HCT116 (cell line): ENCODE data around the gene GTF3C1. TPM values are rescaled to one million over a fixed set of nuclear protein-coding genes. Genes with fewer than 3 reads are reported as not detected.

Experiments used
- ATAC-seq: fragments of 200-7000 bp; cut with Tn5 transposase; 2 replicates; pipeline ENCODE4 v1.9.1; 2020; ENCODE audit warnings: mild to moderate bottlenecking, moderate library complexity
- BruUV-seq: library from RNA; stranded (reverse); fragments of 400-500 nt; replicated peaks from 2 replicates; lab custom pipeline; 2021; lab: Mats Ljungman, UMichigan
- CTCF ChIA-PET: fragments of 300-600 bp; sonication (Branson Sonifier 250); formaldehyde crosslinking; loops from one replicate; lab custom pipeline; 2021; ENCODE audit warnings: antibody characterized with exemption; lab: Charles Lee
- POLR2A ChIA-PET: fragments of 300-600, 350-600 bp; sonication (Branson Sonifier 250); formaldehyde crosslinking; loops from one replicate; lab custom pipeline; 2021; ENCODE audit warnings: antibody characterized with exemption; lab: Charles Lee
- RAD21 ChIA-PET, 2 experiments: fragments of 300-600 bp; sonication (Branson Sonifier 250); formaldehyde crosslinking; loops; one replicate each; lab custom pipeline; 2023; ENCODE audit warnings: low total read pairs in 2 of 2; ENCODE audit not compliant: uncharacterized antibody in 2 of 2, unreplicated experiment in 2 of 2, low non-redundant PET in 1 of 2; lab: Charles Lee
- DNase-seq: peaks from one replicate; pipeline ENCODE4 v3.0.0-alpha.2; 2010; ENCODE audit warnings: low read depth, low spot score
- H2AFZ ChIP-seq: fragments of 200-600 bp; shearing (Covaris generic), sonication (generic); 2 replicates; pipeline ENCODE4 v1.6.1; 2017; ENCODE audit warnings: low read depth, mixed run types, mixed read lengths, antibody characterized with exemption, low read length; ENCODE audit not compliant: poor library complexity, severe bottlenecking
- H3K27ac ChIP-seq: 2 replicates; pipeline ENCODE4 v1.5.1; 2012; ENCODE audit warnings: low read depth, low read length
- H3K27me3 ChIP-seq: fragments of 200-600 bp; sonication (generic); 2 replicates; pipeline ENCODE4 v1.6.1; 2016; ENCODE audit warnings: mixed run types, low read length, mixed read lengths; ENCODE audit not compliant: insufficient read depth
- H3K36me3 ChIP-seq, 2 experiments: fragments of 200-500 bp in 1 of 2; fragments of 200-600 bp in 1 of 2; sonication (Bioruptor generic) in 1 of 2; sonication (generic) in 1 of 2; 2 replicates each; pipeline versions ENCODE4 v1.5.1 to v1.6.1; 2014 to 2016; ENCODE audit warnings: low read length in 2 of 2, inconsistent platforms in 1 of 2, mixed read lengths in 1 of 2, mixed run types in 1 of 2; ENCODE audit not compliant: insufficient read depth in 2 of 2, control insufficient read depth in 1 of 2
- H3K4me1 ChIP-seq, 2 experiments: fragments of 200-600 bp in 1 of 2; sonication (generic) in 1 of 2; 2 replicates each; pipeline versions ENCODE4 v1.5.1 to v1.6.1; 2012 to 2017; ENCODE audit warnings: low read length in 2 of 2, inconsistent platforms in 1 of 2, mild to moderate bottlenecking in 1 of 2, mixed read lengths in 1 of 2, mixed run types in 1 of 2, moderate library complexity in 1 of 2; ENCODE audit not compliant: insufficient read depth in 2 of 2, control insufficient read depth in 1 of 2
- H3K4me2 ChIP-seq: fragments of 200-600 bp; sonication (generic); 2 replicates; pipeline ENCODE4 v1.6.1; 2017; ENCODE audit warnings: mixed run types, low read length, mixed read lengths
- H3K4me3 ChIP-seq, 2 experiments: fragments of 200-600 bp in 1 of 2; sonication (generic) in 1 of 2; replicated peaks in 1 of 2; 2 replicates each; pipeline ENCODE4 v1.5.1; 2011 to 2016; ENCODE audit warnings: low read length in 2 of 2, control low read depth in 1 of 2, low read depth in 1 of 2, mild to moderate bottlenecking in 1 of 2, mixed read lengths in 1 of 2, mixed run types in 1 of 2
- H3K79me2 ChIP-seq: fragments of 200-600 bp; sonication (generic); 2 replicates; pipeline ENCODE4 v1.6.1; 2017; ENCODE audit warnings: mild to moderate bottlenecking, mixed run types, low read length, moderate library complexity, mixed read lengths; ENCODE audit not compliant: insufficient read depth
- H3K9ac ChIP-seq: fragments of 200-600 bp; sonication (generic); 2 replicates; pipeline ENCODE4 v1.6.1; 2016; ENCODE audit warnings: low read length, mixed read lengths
- H3K9me2 ChIP-seq: fragments of 200-600 bp; sonication (generic), shearing (Covaris generic); 2 replicates; pipeline ENCODE4 v1.6.1; 2017; ENCODE audit warnings: mixed run types, mild to moderate bottlenecking, moderate library complexity; ENCODE audit not compliant: insufficient read depth
- H3K9me3 ChIP-seq, 2 experiments: fragments of 200-500 bp in 1 of 2; fragments of 200-600 bp in 1 of 2; sonication (Bioruptor generic) in 1 of 2; sonication (generic) in 1 of 2; 2 replicates each; pipeline ENCODE4 v1.6.1; 2014 to 2017; ENCODE audit warnings: low read length in 2 of 2, mixed read lengths in 2 of 2, inconsistent platforms in 1 of 2, low read depth in 1 of 2, mild to moderate bottlenecking in 1 of 2, mixed run types in 1 of 2, moderate library complexity in 1 of 2; ENCODE audit not compliant: control insufficient read depth in 1 of 2, insufficient read depth in 1 of 2
- H4K20me1 ChIP-seq: fragments of 200-600 bp; sonication (generic), shearing (Covaris generic); 2 replicates; pipeline ENCODE4 v1.6.1; 2017; ENCODE audit warnings: mixed run types, mild to moderate bottlenecking, moderate library complexity; ENCODE audit not compliant: insufficient read depth
- CBX3 ChIP-seq: IDR thresholded peaks from 2 replicates; pipeline ENCODE4 v1.6.1; 2012; ENCODE audit warnings: low read depth
- CEBPB ChIP-seq: IDR thresholded peaks from 2 replicates; pipeline ENCODE4 v1.6.1; 2012; ENCODE audit warnings: low read depth
- EGR1 ChIP-seq: IDR thresholded peaks from 2 replicates; pipeline ENCODE4 v1.6.1; 2012; ENCODE audit warnings: low read depth
- ELF1 ChIP-seq: IDR thresholded peaks from 2 replicates; pipeline ENCODE4 v1.6.1; 2012; ENCODE audit warnings: low read depth, borderline replicate concordance
- EZH2 ChIP-seq: fragments of 200-600 bp; sonication (generic); IDR thresholded peaks from 2 replicates; pipeline ENCODE4 v1.6.1; 2017; ENCODE audit warnings: antibody characterized with exemption, mixed run types
- EZH2phosphoT487 ChIP-seq: fragments of 200-600 bp; IDR thresholded peaks from 2 replicates; pipeline ENCODE4 v1.6.1; 2018; ENCODE audit warnings: antibody characterized with exemption, borderline replicate concordance
- FOSL1 ChIP-seq: IDR thresholded peaks from 2 replicates; pipeline ENCODE4 v1.6.1; 2012; ENCODE audit warnings: low read depth
- POLR2A ChIP-seq: IDR thresholded peaks from 2 replicates; pipeline ENCODE4 v1.7.0; 2011; ENCODE audit warnings: borderline replicate concordance; ENCODE audit not compliant: insufficient read depth, insufficient read length; ENCODE audit errors: extremely low read depth
- POLR2AphosphoS5 ChIP-seq: IDR thresholded peaks from 2 replicates; pipeline ENCODE4 v1.6.1; 2011; ENCODE audit warnings: mild to moderate bottlenecking, low read depth, low read length, moderate library complexity
- RAD21 ChIP-seq: IDR thresholded peaks from 2 replicates; pipeline ENCODE4 v1.6.1; 2012; ENCODE audit warnings: low read depth, mild to moderate bottlenecking
- SIN3A ChIP-seq: IDR thresholded peaks from 2 replicates; pipeline ENCODE4 v1.6.1; 2012; ENCODE audit warnings: low read depth
- SRF ChIP-seq: IDR thresholded peaks from 2 replicates; pipeline ENCODE4 v1.6.1; 2012; ENCODE audit warnings: low read depth
- TCF7L2 ChIP-seq: IDR thresholded peaks from 2 replicates; pipeline ENCODE4 v1.7.0; 2011; ENCODE audit warnings: borderline replicate concordance, inconsistent platforms; ENCODE audit not compliant: insufficient read depth, insufficient read length; ENCODE audit errors: extremely low read depth
- YY1 ChIP-seq: IDR thresholded peaks from 2 replicates; pipeline ENCODE4 v1.6.1; 2011; ENCODE audit warnings: low read length, low read depth, moderate library complexity, mild to moderate bottlenecking; ENCODE audit not compliant: insufficient replicate concordance; ENCODE audit errors: extremely low read depth
- ZFX ChIP-seq: fragments of 450-650 bp; IDR thresholded peaks from 2 replicates; pipeline ENCODE4 v1.6.1; 2017
- ZNF274 ChIP-seq: fragments of 200-500 bp; sonication (Bioruptor generic); IDR thresholded peaks from 2 replicates; pipeline ENCODE4 v1.6.1; 2014; ENCODE audit warnings: mild to moderate bottlenecking, low read depth, low read length, inconsistent platforms
- intact Hi-C: fragments of 100-400 bp; cut with micrococcal nuclease; formaldehyde crosslinking; loops from 2 replicates; pipeline ENCODE4 v1.10.0; 2022
- total RNA-seq: library from RNA; stranded (reverse); gene quantifications from one replicate; pipeline ENCODE4 v1.2.1, GENCODE V29; 2021; ENCODE audit not compliant: unreplicated experiment

Gene GTF3C1
- total RNA-seq, 1 experiment from 2014 or later, result 97.5 TPM

DNA sequence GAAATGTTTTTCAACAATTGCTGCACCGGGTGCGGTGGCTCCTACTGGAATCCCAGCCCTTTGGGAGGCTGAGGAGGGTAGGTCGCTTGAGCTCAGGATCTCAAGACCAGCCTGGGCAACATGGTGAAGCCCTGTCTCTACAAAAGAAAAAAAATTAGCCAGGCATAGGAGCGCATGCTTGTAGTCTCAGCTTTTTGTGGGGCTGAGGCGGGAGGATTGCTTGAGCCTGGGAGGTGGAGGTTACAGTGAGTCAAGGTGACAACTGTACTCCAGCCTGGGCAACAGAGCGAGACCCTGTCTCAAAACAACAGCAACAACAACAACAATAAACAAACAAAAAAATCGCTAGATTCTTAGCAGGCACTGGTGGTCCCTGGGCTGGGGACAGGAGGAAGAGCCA, 119.2 kb downstream of the GTF3C1 start:
- Histone ChIP-seq H3K79me2 (no peaks in the 10 kb centered on the region), H3K36me3 (no peaks in the 10 kb centered on the region), H3K4me1 (peaks cover 2 to 27% of the 10 kb centered on the region in 2 experiments; a peak in 3 of 4 replicates), H3K27me3 (no peaks in the 10 kb centered on the region), H3K27ac (no peak overlapping the region), H4K20me1 (no peaks in the 10 kb centered on the region), H3K9me3 (no peaks in the 10 kb centered on the region), H2AFZ (no peak overlapping the region), H3K4me3 (no peak overlapping the region), H3K9ac (no peak overlapping the region), H3K9me2 (no peaks in the 10 kb centered on the region), H3K4me2 (no peak overlapping the region)
- TF ChIP-seq ELF1 (no peak), ZFX (no peak), FOSL1 (no peak)
- ChIA-PET CTCF (no interaction called here), POLR2A (no interaction called here), RAD21 (no interaction called here)
- intact Hi-C loops, result no loop called here
- no peak for ATAC-seq
- DNase-seq, result no peak
- no TSS peak for BruUV-seq

DNA sequence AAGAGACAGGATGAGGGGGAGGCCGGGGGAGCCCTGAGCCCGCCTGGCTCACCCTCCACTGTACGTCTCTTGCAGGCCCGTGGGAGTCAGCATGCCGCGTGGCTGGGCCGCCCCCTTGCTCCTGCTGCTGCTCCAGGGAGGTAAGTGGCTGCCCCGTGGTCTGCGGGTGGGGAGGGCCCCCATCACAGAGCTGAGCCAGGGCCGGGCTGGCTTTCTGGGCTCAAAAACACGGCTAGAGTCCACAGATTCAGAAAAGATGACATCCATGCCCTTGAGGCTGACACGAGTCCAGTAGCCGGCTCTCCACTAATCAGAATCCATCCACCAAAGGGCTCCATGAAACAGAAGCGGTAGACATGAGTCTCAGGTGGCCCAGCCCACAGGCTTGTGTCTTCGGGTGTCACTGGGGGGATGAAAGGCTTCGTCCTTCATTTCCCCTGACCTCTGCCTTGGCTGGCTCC, 119.7 kb downstream of the GTF3C1 start:
- Histone ChIP-seq H3K27me3 (no peaks in the 10 kb centered on the region), H3K36me3 (no peaks in the 10 kb centered on the region), H3K4me2 (no peak overlapping the region), H3K79me2 (no peaks in the 10 kb centered on the region), H3K9ac (no peak overlapping the region), H3K4me1 (peaks cover 2 to 27% of the 10 kb centered on the region in 2 experiments; a peak in 3 of 4 replicates), H3K9me3 (no peaks in the 10 kb centered on the region), H3K4me3 (no peak overlapping the region), H4K20me1 (no peaks in the 10 kb centered on the region), H3K27ac (no peak overlapping the region), H2AFZ (no peak overlapping the region), H3K9me2 (no peaks in the 10 kb centered on the region)
- DNase-seq (no peak), ATAC-seq (no peak)
- ChIA-PET RAD21 (no interaction called here), POLR2A (no interaction called here), CTCF (no interaction called here)
- no peak for TF ChIP-seq POLR2A
- no peak for TF ChIP-seq SIN3A
- no peak for TF ChIP-seq POLR2AphosphoS5
- TF ChIP-seq RAD21, result no peak
- no peak for TF ChIP-seq EGR1
- no peak for TF ChIP-seq ZNF274
- no peak for TF ChIP-seq EZH2
- TF ChIP-seq SRF, result no peak
- no peak for TF ChIP-seq FOSL1
- no peak for TF ChIP-seq YY1
- TF ChIP-seq CEBPB, result no peak
- no peak for TF ChIP-seq EZH2phosphoT487
- TF ChIP-seq ZFX, result no peak
- TF ChIP-seq CBX3, result no peak
- TF ChIP-seq TCF7L2, result no peak
- BruUV-seq, result no TSS peak
- intact Hi-C loops, result no loop called here
